GM19452 (cell line): Measurements from ENCODE around the gene HSPA9.

ENCODE experiments used
- ATAC-seq: cut with Tn5 transposase; IDR thresholded peaks from one replicate; pipeline ENCODE4 v1.9.1; 2021; ENCODE audit not compliant: unreplicated experiment

HSPA9 gene

DNA sequence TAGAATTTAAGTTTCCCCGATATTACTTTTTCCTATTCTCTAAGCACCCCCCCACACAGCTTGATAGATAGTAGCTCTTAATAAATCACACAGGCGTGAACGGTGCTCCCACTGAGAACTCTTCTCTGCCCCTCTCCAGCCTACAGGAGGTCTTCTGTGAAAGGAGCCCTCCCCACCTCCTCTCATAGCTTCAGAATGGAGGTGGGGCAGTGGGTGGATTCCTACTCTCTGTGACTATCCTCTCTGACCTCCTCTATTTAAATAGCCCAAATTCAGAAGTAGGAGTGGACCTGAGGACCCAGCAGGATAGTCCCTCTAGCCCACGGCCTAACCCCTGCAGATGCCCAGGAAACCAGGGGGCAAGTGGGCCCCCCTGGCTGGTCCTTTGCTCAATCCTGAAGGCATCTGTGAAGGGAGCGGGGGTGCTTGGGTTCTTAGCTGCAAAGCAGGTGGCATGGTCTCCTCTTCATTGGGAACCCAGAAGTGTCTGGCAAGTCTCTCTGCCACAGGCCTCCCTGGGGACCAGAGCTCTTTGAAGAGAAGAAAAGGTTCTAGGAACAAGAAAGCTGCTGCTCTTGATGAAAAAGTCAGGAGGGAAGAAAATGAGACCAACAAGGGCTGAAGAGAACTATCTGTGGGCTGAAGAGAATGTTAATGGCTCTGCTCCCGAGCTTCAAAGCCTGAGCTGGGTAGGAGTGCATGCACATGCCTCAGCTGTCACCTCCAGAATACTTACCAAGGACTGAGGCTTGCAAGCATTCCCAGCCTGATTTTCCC, 21.1 kb upstream of the HSPA9 start:
- ATAC-seq, result no peak

DNA sequence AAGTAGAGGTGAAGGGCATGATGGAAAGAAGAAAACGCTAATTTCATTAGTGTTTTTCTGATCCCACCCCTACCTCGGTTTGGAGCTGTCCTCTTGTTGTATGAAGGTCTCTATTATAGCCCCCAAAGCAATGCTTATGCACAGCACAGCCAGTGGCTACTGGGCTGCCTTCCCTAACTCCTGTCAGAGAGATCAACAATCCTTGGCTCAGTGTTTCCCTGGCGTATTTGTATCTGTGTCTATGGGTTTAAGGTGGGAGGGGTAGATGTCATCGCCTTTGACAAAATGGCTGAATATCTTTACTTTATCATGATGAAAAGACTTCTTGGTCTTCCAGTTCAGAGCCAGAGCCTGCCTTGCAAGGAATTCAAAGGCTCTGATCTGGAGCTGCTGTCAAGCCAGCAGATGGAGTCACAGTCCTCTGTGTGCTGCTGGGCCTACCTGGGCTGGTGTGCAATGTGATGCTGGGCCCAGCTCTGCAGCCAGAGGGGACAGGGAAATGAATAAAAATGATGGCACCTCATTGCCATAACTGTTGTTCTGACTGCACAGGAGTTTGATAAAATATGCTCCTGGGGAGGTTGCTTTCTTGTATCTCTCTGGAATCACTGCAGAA, 20.1 kb upstream of the HSPA9 start:
- no peak for ATAC-seq

DNA sequence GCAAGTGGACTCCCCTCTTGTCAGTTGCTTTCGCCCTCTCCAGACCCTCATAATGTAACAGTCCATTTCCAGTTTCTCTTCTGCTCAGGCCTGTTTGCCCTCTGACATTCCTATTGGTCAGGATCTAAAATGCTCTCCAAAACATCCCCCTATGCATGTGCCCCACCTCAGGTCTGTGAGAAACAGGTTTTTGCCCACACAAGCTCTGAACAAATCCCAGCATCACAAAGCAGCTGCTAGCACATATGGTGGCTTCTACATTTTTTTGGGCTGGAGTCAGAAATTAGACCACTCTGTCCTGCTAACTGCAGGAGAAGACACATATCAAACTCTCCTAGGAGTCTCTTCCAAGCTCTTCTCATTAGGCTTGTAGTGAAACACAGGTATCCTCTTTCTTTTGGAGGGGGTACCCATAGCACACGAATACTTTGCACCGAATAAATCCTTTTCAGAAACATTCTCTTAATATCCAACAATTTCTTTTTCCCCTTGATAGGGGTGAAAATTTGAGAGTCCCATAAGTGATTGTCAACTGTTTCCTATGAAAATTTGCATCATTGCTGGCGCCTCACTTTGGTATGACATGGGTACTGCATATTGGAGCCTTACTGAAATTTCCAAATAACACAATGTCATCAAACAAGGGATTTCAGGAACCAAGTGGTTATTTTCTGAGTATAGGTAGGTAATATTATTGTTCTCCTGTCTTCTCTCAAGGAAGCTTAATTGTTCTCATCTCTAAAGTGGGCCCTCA, 19.3 kb upstream of the HSPA9 start:
- no peak for ATAC-seq

DNA sequence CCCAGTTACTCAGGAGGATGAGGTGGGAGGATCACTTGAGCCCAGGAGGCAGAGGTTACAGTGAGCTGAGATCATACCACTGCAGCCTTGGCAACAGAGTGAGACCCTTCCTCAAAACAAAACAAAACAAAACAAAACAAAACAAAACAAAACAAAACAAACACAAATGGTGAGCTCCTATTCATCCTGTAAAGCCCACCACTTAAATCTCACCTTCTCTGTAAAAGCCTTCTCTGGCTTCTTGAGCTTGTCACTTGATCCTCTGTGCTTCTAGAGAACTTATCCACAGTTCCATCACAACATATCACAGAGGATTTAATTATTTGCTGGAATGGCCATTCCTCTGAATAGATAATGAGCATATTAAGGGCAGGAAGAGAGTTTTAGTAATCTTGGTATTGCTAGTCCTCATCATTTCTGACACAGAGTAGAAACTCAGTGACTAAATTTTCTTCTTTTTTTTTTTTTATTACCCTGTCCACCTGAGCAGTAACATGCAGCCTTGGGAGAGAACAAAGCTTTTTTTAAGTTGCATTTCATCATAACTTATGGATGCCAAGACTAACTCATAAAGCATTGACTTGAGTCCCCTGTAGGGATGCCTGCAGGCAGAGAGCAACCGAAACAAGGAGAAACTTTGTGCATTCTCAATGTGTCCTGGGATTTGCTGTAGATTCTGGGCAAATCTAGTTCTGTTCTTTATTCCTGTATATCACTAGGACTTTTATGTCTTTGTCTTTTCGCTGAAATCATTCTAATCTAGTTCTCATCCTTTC, 13.0 kb upstream of the HSPA9 start:
- no peak for ATAC-seq

DNA sequence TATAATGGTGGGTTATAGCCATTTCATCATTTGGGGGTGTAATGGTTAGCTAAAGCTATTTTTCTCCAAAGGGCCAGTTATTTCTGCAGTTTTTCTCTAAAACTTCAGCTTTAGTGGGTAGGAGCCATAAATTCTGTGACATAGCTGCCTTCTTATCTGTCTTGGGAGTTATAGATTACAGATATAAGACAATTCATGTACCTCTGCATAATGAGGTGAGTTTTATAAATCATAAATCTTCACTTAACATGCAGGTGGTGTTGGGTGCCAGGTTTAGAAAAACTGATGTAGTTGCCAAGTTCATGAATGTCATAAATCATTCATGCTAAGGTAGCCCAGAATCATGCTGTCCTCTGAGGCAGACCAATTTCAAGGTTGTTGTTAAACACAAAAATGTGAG, 10.0 kb upstream of the HSPA9 start:
- ATAC-seq, result no peak

DNA sequence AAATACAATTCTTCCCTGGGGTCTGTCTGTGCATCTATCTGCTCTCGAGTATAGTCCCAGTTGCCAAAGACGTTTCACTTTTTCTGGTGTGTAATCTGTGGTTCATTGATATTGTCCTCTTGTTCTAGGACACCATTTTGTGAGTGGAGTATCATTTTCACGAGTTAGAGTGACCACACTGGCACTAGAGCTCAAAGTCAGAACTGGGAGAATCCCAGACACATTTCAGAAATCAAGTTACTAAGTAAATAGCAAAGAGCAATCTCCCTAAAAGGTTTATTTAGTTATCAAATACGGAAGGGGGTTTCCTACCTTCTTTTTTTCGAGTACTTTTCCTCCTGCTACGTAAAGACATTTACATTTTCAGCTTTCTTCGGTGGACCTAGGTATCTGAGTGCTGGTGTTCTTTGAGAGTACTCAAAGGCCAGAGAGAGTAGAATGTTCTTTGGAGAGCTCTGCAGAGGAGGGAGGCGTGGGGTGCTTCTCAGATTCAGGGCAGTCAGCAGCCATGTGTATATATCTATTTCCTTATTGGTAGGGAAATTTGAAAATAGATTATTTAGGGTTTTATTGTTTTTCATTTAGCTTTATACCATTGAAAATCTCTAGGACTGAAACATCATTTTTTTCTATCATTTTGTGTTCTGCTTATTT, 8.9 kb upstream of the HSPA9 start:
- no peak for ATAC-seq

DNA sequence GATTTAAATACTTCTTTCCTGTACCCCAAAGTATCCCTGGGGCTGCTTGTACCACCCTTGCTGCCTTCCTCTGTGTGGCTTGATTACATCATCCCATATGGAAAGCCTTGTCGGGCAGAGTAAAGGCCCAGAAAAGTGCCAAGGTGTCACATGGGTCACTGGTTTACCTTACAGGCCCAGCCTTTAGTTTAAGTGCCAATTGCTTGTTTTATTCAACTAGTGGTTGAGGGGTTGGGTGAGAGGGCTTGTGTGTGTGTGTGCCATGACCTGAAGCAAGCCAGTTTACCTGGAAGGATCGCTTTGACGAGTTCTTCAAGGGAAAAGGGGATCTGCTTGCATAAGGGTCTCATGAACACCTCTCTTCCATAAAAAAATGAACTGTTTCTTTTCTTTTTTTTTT, 7.8 kb upstream of the HSPA9 start:
- no peak for ATAC-seq

DNA sequence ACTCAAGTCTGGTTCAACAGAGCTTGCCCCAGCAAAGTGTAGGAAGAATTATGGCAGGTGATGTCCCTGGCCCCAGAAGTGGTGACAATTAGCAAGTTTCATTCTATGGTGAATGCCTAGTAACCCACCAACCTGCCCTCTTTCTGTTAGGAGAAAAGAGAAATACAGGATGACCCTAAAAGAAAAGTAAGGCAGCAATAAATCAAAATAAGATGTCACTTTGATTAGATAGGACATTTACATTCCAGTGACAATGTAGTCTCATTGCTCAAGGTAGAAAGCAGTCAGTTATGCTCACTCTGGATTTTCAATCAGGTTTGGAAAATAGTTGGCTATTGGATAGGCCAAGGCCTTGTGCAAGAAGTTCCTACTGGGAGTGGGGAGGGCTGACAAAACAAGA, 5.6 kb upstream of the HSPA9 start:
- no peak for ATAC-seq

DNA sequence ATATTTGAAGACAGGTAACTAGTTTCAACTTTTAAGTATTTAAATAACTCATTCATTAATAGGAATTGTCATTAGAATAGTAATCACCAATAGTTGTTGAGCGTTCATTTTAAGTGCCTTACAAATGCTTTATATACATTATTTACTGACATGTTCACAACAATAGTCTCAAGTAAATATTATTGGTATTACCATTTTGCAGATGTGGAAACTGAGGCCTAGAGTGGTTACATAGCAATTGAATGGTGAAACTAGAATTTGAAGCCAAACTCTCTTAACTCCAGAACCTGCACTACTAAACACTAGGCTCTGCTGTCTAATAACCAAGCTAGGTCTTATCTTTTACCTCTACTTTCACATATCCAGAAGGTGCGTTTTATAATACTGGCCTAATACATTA, 4.8 kb upstream of the HSPA9 start:
- ATAC-seq, result no peak

DNA sequence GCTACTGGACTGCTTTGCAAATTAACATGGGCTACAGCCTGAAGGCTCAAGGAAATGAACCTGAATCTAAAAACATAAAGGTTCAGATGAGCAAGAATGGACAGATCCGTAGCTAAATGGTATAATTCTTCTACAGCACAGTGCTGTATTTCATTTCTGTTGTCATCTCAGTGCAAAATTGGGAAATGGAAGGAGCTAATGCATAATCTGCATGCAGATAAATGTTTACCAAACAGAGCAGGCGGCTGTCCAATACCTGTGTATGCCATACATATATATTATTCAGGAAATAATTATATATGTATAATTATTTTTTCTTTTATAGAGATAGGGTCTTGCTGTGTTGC, 4.3 kb upstream of the HSPA9 start:
- ATAC-seq, result no peak

DNA sequence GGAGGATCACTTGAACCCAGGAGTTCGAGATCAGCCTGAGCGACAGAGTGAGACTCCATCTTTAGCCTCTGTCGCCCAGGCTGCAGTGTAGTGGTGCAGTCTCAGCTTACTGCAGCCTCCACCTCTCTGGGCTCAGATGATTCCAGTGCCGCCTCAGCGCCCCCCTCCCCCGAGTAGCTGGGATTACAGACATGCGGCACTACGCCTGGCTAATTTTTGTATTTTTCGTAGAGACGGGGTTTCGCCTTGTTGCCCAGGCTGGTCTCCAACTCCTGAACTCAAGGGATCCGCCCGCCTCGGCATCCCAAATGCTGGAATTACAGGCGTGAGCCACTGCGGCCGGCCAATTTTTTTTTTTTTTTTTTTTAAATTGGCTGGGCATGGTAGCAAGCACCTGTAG, 2.3 kb upstream of the HSPA9 start:
- ATAC-seq, result no peak

DNA sequence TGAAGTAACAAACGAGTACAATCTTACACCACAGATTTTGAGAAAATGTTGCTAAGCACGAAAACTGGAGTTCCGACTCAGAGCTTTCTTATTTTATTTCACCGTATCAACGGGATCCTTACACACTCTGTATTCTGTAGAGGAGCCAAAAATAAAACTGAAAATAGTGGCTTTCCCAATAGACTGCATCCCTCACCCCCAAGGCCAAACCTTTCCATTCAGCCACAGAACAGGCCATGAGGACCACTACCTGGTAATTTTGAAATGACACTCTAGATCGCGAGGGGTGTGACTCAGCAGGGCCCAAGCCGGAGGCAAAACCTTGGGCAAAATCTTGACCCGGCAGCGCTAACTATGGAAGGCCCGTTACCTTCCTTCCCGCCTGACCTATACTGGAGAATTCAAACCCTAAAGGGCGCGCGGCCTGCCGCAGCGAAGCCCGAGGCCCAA, 432 bp downstream of the HSPA9 start:
- no peak for ATAC-seq

DNA sequence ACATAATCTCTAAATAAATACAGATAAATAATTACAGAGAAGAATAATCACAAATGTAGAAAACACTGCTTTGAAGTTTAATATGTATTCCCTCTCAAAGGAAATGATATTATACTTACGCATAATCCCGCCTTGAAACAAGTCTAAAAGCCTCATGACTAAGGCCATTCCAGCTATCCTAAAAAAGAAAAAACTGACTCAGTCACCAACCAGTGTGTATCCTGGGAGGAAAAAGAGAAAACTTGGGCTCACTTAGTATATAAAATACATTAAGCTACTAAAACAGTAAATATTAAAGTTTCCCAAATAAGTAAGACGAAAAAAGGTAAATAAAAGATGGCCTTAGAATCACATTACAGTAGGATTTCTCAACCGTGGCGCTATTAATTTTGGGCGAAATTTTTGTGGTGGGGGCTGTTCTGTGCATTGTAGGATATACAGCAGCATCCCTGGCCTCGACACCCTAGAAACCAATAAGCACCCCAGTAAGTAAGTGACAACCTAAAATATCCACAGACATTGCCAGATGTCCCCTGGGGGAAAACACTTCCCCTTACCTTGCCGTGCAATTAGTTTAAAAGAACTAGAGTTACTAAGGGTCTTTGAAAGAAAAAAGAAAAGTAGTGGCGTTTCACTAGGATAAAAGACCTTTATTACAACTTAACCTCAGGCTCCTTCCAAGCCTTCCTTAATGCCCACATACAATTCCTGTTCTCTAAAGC, 1.1 kb downstream of the HSPA9 start:
- no peak for ATAC-seq

DNA sequence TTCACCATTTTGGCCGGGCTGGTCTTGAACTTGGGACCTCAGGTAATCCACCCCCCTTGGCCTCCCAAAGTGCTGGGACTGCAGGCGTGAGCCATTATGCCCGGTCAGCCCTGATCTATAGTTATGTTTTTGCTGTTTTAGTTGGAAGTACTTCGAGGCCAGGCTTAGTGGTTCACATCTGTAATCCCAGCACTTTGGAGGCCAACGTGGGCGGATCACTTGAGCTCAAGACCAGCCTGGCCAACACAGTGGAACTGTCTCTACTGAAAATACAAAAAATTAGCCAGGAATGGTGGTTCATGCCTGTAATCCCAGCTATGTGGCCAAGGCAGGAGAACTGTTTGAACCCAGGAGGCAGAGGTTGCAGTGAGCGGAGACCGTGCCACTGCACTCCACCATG, 2.0 kb downstream of the HSPA9 start:
- ATAC-seq, result no peak

DNA sequence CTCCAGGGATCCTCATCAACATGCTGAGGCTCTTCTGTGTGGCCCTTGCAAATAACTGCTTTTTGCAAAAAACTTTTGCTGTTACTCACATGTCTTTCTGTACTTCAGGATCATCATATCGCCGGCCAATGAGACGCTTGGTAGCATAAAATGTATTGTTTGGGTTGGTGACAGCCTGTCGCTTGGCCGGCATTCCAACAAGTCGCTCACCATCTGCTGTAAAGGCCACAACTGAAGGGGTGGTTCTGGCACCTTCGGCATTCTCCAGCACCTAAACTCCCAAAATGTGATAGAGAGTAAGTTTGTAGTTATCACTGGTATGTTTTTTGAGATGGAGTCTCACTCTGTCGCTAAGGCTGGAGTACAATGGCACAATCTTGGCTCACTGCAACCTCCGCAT, 4.3 kb downstream of the HSPA9 start:
- no peak for ATAC-seq

DNA sequence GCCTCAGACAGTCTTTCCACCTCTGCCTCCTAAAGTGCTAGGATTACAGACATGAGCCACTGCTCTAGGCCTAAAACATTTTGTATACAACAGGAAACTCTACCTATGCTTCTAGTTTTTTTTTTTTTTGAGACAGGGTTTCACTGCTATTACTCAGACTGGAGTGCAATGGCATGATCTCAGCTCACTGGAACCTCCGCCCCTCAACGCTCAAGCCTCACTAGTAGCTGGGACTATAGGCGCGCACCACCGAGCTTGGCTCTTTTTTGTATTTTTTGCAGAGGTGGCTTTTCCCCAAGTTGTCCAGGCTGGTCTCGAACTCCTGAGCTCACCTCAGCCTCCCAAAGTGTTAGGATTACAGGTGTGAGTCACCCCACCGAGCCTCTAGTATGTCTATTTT, 5.4 kb downstream of the HSPA9 start:
- ATAC-seq, result no peak

DNA sequence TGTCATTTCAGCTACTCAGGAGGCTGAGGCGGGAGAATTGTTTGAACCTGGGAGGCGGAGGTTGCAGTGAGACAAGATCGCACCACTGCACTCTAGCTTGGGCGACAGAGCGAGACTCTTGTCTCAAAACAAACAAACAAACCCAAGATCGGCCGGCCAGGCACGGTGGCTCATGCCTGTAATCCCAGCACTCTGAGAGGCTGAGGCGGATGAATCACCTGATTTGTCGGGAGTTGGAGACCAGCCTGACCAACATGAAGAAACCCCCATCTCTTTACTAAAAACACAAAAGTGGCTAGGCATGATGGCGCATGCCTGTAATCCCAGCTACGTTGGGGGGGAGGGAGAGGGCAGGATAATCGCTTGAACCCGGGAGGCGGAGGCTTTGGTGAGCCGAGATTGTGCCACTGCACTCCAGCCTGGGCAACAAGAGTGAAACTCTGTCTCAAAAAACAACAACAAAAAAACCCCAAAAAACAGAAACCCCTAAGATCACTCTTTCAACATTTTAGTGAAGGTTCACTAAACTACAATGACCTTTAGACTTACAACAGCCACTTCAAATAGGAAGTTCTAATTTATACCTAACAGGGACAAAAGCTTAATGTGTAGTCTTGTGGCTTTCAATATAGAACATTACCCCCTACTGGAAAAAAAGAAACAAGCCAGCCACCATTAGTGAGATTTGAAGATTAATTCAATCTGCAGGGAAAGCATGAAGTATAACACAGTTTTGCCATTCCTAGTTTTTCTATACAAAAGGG, 7.0 kb downstream of the HSPA9 start:
- no peak for ATAC-seq

DNA sequence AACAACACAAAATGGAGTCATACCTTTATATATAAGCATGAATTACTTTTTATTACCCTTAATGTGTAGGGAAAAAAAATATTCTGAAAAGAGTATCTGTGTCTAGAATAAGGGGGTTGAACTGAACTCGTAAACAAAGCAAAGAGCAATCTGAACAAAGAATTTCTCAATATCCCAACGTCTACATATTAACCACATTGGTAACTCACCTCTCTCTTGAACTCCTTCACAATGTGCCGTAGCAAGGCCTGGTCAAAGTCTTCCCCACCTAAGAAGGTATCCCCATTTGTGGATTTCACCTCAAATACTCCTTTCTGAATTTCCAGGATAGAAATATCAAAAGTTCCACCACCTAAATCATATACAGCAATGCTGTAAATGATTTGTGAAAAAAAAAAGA, 8.4 kb downstream of the HSPA9 start:
- ATAC-seq, result no peak

DNA sequence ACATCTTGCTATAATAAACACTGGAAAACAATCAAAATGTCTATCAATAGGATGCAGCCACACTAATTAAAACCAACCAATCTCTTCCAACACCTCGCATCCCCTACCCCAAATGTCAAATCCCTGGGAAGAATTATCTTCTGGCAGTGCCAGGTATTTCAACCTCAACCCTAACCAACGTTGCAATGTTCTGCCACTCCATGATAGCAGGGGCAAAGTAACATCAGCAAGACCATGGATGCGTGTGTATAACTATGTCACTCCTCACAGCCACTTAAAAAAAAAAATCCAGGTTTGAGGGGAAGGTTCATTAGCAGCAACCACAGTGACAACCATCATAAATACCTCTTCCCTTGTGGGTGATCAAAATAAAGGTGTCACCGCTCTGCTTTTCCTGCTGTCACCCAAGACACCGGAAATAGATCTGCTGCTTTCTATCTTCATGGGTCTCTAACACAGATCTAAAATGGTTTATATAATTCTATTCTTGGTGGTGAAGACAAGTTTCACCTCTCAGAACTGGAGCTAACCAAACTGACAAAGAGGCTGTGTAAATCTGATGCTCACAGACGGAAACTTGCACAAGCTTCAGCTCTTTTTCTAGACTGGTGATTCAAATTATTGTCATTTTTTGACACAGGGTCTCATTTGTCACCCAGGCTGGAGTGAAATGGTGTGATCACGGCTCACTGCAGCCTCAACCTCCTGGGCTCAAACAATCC, 9.9 kb downstream of the HSPA9 start:
- ATAC-seq, result peak; percentile 70
